HL-60/S4 (cell line): ENCODE measurements around the gene RBFOX2.
"Not testable (repeated sequence)": the region's sequence is repeated elsewhere in the genome, so short reads cannot be mapped to it uniquely, and the experiment has no call there.

Experiments used
- in situ Hi-C: fragments of 300-500 bp; cut with MboI; formaldehyde crosslinking; loops from 2 replicates; pipeline ENCODE4 v1.14.3; 2022; ENCODE audit warnings: low sequenced_read_pairs

The RBFOX2 gene, protein sequence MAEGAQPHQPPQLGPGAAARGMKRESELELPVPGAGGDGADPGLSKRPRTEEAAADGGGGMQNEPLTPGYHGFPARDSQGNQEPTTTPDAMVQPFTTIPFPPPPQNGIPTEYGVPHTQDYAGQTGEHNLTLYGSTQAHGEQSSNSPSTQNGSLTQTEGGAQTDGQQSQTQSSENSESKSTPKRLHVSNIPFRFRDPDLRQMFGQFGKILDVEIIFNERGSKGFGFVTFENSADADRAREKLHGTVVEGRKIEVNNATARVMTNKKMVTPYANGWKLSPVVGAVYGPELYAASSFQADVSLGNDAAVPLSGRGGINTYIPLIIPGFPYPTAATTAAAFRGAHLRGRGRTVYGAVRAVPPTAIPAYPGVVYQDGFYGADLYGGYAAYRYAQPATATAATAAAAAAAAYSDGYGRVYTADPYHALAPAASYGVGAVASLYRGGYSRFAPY

DNA sequence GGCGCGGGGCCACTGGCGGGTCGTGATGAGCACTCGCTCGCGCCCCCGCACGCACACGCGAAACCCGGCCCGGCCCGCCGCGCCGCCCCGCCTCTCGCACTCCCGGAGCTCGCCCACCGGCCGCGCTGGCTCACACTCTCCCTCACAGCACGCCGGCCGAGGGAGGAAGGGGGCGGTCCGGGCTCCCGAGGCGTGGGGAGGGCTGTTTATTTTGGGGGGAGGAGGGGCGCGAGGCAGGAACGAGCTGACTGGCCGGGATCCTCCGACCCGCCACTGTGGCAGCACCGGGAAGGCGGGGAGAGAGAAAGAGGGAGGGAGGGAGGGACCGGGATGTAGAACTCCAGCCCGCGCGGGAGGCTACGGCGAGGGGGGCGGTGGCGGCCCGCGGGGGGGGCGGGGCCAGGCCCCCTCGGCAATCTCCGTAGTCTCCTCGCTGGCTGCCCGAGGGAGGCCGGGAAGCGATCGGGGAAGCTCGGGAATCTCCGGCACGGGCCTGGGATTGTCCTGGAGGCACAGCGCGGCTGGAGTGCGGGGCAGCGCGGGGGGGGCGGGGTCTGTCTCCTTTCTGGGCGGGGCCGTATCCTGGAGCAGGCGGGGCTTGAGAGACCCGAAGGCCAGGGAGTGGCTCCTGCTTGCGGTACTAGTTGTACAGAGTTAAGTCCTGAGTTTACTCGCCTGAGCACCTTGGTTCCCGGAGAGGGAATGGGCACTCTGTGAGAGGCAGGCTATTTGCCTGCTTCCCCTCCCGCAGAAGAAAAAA is at the start of gene RBFOX2:
TSS of gene RBFOX2 (minus strand) at position 179 of the 760 bp plus-strand sequence. CDS start 399 bp downstream, outside the sequence.
- in situ Hi-C loops: no loop called here

DNA sequence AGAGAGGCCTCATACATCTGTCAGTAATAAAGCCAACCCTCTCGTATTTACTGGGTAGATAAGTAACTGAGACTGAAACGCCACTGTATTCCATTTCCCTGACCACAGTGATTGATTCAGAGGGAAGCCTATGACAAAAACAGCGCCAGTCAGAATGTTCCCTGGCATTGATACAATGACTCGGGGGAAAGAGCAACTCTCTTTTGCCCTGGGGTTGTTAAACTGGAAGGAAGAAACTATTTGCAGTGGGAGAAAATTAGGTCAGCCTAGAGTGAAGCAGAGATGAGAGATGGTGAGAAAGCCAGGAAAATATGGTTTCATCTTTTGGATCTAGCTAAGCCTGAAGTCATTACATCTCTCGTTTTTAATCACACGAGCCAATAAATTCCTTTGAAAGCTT is 48.6 kb upstream of the RBFOX2 start:
- in situ Hi-C loops: no loop called here

DNA sequence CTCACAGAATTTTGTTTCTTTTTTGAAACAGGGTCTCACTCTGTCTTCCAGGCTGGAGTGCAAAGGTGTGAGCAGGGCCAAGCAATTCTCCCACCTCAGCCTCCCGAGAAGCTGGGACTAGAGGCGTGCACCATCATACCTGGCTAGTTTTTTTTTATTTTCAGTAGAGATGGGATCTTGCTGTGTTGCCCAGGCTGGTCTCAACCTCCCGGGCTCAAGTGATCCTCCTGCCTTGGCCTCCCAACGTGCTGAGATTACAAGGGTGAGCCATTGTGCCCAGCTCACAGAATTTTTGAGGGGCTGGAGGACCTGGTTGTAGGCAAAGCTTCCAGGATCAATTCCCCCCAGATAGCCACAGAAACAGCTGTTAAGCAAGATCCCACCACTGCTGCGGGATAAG is 47.1 kb upstream of the RBFOX2 start:
- in situ Hi-C loops: no loop called here

DNA sequence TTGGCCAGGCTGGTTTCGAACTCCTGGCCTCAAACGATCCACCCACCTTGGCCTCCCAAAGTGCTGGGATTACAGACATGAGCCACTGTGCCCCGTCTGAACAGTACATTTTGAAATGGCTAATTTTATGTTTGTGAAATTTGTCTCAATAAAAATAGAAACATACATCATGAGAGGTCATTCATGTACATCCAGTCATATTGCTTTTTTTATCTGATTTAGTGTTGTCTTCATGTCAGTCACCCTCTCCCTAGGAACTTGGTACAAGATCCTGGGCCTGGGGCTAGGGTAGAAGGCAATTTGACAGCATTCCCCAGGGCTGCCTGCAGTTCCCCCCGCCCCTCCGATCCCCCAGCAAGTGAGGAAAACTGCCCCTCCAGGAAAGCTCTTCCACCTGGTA is 46.6 kb upstream of the RBFOX2 start:
- in situ Hi-C loops: no loop called here

DNA sequence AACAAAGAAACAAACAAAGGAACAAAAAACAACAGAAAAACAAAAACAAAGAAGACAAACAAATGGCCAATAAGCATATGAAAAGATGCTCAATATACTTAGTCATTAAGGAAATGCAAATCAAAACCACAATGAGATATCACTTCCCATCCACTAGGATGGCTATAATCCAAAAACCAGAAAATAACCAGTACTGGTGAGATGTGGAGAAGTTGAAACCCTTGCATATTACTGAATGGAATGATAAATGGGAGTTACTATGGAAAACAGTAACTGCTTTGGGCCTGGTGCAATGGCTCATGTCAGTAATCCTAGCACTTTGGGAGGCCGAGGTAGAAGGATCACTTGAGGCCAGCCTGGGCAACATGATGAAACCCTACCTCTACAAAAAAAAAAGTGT is 44.9 kb upstream of the RBFOX2 start:
- in situ Hi-C loops: no loop called here

DNA sequence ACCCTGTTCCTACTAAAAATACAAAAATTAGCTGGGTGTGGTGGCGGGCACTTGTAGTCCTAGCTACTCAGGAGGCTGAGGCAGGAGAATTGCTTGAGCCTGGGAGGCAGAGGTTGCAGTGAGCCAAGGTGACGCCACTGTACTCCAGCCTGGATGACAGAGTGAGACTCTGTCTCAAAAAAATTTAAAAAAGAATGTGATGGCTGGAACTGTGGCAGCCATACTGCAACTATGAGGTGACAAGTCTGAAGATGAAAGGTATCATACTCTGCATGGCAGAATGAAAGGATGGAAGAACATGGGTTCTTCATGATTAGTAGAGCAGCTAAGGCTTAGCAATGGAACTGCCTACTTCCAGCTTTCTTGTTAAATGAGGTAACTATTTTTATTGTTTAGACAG is 42.0 kb upstream of the RBFOX2 start:
- in situ Hi-C loops: not testable (repeated sequence)

DNA sequence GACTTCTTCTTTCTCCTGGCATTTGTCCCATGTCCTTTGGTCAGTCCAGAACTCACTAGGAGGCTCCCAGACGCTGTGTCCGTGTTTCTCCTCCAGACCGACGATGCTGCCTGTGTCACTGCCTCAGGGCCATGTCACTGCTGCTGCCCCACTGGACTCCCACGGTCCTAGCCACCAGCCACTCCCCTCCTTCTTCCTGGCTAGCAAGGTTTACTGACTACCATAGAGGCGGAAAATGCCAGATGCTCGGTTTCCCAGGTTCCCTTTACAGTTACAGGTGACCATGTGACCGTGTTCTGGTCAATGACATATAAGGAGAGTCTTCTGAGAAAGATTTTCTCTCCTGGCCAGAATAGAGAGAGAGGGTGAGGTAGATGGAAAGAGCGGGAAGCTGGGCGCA is 40.7 kb upstream of the RBFOX2 start:
- in situ Hi-C loops: no loop called here

DNA sequence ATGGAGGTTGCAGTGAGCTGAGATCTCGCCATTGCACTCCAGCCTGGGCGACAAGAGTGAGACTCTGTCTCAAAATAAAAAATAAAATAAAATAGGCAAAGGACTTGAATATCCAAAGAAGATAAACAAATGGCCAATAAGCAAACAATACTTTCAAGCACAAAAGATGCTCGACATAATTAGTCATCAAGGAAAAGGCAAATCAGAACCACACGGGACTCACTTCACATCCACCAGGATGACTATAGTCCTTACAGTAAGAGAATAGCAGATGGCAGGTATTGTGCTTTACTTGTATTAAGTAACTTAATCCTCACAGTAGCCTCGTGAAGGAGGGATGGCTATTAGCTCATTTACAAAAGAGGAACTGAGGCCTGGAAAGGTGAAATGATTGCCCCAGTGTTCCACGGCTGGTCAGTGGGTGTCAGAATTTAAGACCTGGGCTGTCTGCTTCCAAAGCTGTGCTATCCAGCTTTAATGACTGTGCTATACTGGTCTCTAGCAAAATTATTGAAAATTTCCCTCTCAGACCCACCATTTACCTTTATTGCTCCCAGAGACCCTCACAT is 40.2 kb upstream of the RBFOX2 start:
- in situ Hi-C loops: no loop called here

DNA sequence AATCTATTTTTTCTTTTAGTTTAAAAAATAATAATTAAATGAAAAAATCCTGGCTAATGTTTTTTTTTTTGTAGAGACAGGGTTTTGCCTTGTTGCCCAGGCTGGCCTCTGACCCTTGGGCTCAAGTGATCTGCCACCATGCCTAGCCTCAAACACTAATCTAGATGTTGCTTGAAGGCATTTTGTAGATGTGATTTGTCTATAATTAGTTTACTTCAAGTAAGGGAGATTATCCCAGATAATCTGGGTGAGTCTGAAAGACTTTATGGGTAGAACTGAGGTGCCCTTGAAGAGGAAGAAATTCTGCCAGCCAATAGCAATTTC is 38.6 kb upstream of the RBFOX2 start:
- in situ Hi-C loops: no loop called here

DNA sequence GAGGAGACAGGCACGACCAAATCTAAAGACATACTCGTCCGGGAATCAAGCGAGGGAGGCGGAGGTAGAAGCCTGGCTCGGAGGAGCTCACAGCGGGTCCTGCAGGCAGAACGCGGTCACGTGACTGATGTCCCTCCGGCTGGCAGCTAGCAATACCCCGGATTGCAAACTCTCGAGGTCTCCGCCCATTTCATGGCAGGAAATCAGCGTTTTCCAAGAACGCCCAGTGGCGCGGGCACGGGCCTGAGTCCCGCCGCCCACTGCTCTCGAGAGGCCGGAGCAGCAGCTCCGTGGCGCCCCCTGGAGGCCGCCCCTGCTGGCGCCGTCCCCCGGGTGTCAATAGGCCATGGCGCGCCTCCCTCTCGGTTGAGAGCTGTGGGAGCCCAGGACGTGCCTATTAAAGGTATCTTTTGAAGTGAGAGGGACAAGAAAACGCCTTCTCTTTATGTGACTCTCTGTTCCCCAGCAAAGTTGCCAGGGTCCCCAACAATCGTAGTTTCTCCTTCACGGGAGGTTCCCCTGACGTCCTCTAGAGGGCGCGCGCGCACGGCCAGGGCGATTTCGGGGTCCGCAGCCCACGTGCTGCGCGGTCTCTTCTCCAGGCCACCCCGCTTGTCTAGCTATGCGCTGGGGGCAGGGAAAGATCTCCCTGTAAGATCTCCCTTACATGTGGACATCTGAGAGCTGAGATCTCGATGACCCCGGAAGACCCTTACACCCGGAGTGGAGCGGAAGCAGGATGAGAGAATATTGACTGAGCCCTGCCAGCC is 37.3 kb upstream of the RBFOX2 start:
- in situ Hi-C loops: no loop called here

DNA sequence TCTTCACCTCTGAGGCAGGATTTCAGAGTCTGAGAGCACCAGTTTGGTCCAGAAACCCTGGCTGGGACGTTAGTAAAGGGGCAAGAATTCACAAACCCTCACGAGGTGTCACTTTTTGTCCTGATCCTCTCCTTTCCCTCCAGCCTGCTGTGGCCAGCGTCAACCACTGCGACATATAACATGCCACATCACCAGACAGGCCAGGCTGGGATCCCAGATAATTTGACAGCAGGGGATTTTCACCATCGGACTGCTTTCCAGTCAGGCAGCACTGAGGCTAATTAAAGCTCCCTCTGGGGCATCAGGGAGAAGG is 36.8 kb upstream of the RBFOX2 start:
- in situ Hi-C loops: no loop called here

DNA sequence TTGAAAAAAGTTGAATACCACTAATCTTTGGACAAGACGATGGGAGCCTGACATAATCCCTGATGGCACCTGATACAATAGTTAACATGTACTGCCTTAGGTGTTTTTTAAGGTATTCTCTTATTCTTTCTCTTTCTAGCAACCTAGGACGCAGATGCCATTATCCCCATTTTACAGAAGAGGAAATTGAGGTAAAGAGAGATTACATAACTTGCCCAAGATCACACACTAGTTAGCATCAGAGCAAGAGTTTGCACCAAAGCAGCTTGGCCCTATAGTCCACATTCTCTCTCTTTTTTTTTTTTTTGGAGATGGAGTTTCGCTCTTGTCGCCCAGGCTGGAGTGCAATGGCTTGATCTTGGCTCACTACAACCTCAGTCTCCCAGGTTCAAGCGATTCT is 35.7 kb upstream of the RBFOX2 start:
- in situ Hi-C loops: no loop called here

DNA sequence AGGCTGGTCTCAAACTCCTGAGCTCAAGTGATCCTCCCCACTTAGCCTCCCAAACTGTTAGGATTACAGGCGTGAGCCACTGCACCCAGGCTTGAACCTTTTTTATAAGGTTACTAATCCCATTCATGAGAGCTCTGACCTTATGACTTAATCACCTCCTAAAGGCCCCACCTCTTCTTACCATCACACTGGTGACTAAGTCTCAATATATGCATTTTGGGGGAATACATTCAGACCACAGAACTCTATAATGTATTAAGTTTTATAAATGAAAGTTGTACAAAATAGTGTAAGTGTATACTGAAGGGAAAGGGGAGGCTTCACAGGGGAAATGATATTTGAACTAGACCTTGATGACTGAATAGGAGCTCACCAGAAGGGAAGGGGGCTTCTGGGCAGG is 28.4 kb upstream of the RBFOX2 start:
- in situ Hi-C loops: no loop called here

DNA sequence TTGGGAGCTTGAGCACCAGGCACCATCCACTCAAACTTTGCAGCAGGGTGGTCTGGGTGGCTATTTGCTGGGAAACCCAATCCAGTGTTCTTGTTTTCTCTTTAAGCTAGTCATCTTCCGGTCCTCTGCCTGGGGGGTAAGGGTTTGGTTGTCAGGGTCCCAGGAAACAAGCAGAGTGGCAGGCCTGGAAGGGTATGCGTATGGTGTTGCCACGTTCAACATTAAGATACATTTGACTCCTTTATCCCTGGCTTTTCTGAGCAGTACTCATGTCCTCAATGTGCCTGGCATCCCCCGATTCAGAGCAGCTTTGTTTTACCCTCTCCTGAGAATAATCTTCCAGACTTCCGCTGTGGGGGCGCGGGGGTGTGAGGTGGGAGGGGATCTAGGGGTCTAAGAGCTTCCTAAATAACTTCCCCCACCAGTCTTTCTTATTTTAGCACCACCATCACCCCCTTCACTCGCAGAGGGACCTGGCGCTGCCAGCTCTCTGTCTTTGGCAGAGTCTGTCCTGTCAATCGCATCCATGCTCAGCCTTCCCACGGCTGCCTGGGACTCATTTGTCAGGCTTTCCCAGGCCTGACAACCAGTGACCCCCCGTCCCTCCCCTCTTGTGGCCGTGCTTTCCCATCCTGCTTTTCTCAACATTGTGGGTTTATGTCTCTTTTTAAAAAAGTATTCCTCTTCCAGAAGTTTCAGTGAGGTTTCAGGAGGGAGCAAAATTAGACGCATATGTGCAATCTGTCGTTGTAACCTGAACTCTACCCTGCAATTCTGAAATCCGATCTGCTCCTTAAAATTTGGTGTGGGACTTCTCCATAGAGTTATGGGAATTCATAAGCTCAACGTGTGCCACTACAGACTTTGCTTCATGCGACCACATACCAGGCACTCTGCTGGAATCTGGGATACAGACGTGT is 27.0 kb upstream of the RBFOX2 start:
- in situ Hi-C loops: no loop called here

DNA sequence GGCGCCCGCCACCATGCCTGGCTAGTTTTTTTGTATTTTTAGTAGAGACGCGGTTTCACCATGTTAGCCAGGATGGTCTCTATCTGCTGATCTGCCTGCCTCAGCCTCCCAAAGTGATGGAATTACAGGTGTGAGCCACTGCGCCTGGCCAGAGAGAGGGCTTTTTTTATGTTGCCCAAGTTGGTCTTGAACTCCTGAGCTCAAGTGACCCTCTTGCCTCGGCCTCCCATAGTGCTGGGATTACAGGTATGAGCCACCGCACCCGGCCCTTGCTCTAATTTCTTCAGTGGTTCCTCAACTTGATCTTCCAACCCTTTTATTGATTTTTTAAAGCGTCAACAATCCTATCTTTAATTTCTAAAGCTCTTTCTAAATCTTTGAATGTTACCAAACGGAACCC is 25.8 kb upstream of the RBFOX2 start:
- in situ Hi-C loops: not testable (repeated sequence)

DNA sequence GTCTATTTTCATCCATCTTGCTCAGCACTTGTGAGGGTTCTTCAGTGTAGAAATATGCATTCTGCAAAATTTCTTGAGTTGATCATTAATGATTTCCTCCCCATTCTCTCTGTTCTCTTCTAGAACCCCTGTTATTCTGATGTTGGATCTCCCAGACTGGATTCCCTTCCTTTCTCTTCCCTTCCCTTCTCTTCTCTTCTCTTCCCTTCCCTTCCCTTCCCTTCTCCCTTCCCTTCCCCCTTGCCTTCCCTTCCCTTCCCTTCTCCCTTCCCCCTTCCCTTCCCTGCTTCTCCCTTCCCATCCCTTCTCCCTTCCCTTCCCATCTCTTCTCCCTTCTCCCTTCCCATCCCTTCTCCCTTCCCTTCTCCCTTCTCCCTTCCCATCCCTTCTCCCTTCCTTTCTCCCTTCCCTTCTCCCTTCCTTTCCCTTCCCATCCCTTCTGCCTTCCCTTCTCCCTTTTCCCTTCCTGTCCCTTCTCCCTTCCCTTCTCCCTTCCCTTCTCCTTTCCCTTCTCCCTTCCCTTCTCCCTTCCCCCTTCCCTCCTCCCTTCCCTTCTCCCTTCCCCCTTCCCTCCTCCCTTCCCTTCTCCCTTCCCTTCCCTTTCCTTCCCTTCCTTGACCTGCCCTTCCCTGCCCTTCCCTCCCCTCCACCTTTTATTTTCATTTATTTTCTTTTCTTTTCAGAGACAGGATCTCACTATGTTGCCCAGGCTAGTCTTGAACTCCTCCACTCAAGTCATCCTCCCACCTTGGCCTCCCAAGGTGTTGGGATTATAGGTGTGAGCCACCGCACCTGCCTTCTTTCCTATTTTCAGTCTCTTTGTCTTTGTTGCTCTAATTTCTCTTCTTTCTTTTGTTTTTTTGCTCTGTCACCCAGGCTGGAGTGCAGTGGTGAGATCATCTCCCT is 24.9 kb upstream of the RBFOX2 start:
- in situ Hi-C loops: no loop called here

DNA sequence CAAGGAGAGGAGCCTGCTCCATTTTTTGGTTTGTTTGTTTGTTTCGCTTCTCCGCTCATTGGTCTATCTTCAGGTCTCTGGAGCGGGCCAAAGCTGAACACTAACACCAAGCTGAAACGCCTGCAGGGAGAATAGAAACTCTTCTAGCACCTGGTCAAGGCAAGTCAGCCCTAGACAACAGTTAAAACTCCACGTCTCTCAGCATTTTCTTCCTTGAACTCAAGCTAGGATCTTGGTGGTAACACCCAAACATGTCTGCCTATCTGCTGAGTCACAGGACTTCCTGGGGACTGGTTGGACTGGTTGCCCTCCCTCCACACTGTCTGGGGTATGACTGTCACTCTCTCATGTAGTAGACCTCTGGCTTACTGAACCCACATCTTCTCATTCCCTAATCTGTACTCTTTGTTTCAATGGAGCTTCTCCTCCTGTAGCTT is 23.9 kb upstream of the RBFOX2 start:
- in situ Hi-C loops: no loop called here

DNA sequence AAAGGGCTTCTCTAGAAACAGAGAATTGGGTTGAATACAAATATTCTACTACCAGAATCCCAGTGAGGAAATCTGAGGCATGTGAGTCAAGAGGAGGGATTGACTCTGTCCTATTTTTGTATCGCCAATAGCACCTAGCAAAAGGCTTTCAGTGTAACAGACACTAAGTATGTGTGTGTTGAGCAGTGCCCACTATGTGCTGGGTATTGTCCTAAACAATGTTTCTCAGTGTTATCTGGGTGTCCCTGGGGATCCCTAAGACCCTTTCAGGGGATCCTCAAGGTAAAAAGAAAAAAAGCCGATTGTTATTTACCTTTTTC is 21.0 kb upstream of the RBFOX2 start:
- in situ Hi-C loops: no loop called here

DNA sequence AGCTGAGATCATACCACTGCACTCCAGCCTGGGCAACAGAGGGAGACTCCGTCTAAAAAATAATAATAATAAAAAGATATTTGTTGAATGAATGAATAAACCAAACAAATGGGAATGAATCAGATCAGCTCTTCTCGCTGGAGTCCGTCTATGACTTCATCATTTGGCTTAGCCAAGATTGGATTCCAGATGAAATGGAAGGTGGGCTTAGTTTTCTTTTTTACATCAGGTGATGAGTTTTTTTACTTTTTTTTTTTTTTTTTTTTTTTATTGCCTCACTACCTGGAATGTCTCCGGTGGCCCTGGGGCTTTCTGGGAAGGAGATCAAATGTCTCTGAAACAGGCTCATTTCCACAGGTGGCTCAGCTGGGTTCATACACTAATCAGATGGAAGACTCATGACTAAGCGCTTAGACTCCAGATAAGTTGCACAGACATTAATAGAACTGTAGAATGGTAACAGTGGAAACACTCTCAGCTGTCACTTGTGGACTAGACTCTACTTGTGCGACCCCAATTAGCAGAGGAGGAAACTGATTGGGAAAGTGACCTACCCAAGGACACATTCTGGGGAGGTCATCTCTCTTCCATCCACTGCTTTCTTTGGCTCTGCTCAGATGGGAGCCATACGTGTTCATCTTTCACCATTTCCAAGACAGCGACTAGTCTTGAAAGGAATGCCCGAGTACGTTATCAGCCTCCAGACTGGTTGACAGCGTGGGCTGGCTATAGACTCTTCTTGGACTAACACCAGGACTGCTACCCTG is 20.5 kb upstream of the RBFOX2 start:
- in situ Hi-C loops: no loop called here
